Lung microvascular endothelial cell (primary cell): ENCODE measurements around the gene PIK3R4. TPM values are rescaled to one million over a fixed set of nuclear protein-coding genes. Genes with fewer than 3 reads are reported as not detected.

Experiments
- DNase-seq, 2 donors: peaks; one replicate each; pipeline versions ENCODE4 v3.0.0 to v3.0.0-alpha.2; 2010; ENCODE audit warnings: low read depth in 2 of 2
- total RNA-seq: library from RNA; depleted of rRNA; stranded (reverse); fragments of >200 nt; gene quantifications from 2 replicates; pipeline ENCODE4 v1.2.1, GENCODE V29; 2014

PIK3R4 gene
- total RNA-seq, 1 donor from 2014 or later: 30.4 TPM

DNA sequence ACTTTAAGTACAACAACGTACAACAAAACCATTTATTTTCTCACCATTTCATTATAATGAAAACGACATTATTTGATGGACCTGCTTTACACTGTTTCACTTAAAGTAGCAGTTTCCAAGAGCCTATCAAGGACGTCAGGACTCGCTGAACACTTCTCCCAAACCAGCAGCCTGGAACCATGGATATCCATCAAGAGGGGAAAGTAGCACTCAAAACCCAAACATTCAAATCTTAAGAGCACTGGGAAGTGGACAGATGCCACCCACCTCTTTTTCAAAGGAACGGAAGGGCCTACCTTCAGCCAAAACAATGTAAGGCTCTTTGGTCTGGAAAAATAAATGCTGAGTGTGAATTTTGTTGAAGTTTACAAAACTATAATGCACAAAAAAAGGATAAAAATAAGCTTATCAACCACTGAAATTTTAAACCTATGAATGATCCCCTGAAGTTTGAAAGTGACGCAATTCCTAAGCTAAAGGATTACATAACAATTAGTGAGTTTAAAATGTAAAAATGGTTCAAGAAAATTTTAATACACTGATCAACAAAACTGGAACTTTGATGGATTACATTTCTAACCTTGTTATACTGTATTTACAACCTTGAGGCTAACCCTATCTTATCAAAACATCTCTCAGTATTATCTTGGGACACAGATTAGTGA, 4.6 kb downstream of the PIK3R4 start:
- DNase-seq: no peak

DNA sequence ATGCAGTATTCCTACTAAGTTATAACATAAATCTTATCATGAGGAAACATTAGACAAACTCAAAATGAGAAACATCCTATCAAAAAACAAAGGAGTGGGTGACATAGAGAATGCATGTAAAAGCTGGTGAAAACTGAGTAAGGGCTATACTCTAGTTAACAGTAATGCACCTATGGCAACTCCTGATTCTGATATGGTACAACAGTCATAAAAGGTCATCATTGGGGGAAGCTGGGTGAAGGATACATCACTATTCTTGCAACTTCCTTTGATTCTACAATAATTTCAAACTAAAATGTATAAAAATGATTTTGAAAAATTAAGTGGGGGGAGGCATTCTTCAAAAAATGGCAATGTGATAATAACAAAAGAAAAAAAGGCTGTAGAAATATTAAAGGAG, 6.8 kb downstream of the PIK3R4 start:
- no peak for DNase-seq

DNA sequence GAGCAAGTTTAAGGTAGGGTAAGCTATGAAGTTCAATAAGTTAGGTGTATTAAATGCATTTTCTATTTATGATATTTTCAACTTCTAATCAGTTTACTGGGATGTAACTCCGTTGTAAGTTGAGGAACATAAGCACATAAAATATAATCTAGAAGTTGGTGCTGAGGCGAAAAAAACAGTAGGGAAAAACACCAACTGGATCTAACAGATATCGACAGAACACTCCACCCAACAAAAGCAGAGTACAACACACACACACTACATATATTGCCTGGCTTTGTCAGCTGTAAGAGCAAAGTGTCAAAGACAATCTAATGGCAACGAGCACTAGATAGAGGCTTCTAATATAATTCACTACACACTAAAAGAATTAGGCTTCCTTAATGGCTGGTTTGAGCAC, 8.4 kb downstream of the PIK3R4 start:
- no peak for DNase-seq

DNA sequence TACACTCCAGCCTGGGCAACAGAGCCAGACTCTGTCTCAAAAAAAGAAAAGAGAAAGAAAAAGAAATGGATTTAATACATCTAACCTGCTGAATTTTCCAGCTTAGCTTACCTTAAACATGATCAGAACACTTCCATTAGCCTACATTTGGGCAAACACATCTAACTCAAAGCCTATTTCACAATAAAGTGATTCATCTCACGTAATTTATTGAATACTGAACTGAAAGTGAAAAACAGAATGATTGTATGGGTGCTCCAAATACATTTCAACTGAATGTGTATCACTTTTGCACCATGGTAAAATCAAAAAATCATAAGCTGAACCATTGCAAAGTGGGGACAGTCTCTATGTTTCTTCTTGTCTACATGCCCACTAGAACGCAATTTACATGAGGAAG, 9.0 kb downstream of the PIK3R4 start:
- no peak for DNase-seq

DNA sequence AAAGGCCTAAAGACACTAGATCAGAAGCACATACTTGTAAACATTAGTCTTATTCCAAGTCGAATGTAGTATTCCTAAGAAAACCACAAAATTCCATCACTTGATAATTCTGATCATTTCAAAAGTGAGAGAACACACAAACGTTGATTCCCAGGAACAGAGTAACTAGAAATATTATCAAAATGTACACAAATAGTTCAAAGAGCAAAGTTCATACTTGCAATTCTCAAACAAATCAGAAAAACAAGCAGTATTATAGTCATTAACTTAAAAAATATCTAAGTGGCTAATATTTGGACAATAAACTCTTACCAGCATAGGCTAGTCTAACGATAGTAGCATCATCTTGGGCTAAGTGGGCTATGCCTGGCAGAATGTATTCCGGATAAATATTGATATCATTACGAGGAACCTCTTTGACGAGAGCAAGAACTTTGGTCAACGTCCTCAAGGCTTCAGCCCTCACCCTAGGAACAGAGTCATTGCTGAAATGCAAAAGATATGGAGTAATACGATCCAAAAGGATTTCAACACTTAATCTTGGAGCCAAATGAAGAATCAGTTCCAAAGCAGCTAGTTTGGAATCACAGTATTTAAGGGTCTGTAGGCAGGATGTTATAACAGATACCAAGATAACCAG, 13.3 kb downstream of the PIK3R4 start:
- no peak for DNase-seq

DNA sequence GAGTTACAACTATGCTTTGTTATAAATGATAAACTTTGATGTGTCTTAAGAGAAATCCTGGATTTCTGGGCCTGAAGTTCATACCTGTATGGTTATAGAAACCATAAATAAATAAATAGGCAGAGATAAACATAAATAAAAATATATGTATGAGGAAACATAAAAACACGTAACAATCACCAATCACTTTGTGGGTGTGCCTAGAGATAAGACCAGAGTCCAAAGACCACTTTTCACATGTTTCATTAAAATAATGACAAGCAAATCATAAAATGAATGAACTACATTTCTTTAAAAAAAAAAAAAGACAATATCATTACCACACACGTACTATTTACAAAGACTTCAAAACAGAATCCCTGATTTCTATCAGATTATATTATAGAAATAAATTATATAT, 14.1 kb downstream of the PIK3R4 start:
- no peak for DNase-seq

DNA sequence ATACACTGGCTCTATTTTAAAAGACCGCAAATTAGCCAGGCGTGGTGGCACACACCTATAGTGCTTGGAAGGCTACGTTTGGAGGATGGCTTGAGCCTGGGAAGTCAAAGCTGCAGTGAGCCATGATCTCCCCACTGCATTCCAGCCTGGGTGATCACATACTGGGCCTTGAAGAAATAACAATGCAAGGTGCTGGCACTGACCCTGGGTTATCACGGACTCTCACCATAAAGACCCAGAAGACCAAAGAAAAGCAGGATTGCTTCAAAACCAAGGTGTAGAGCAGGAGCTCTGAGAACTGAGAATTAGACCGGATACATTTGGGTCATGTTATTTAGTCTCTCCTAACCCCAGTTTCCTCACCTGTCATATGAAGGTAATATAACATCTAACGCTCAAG, 14.8 kb downstream of the PIK3R4 start:
- no peak for DNase-seq

DNA sequence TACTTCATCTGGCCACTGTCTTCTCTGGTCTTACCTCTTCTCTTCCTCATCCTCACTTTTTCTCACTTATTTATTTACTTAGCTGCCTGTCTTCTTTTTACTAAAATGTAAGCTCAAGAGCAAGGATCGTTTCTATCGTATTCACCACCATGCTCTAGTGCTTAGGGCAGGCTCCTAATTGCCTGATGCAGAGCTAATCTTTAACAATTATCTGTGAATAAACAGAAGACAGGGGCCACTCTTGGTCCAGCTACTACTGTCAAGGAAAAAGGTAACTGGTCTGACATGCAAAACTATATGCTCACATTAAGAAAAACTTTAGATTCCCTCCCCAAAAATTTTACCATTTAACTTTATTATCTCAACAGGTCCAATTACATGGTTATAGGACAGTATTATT, 17.5 kb downstream of the PIK3R4 start:
- no peak for DNase-seq

DNA sequence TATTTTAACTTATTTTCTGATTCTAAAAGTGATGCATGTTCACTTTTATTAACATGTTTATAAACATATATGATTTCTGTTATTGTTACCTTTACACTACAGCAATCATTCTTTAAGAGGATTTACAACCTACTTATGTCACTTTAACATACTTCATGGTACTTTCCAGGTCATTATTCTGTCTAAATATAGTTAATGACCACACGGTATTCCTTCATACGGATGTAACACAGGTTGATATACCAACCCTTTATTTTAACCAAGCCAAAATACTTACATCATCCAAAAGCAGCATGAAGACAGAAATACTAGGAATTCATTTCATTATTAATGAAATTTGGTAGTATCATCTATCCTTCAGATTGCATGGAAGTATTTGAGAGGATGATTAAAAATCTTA, 18.6 kb downstream of the PIK3R4 start:
- DNase-seq: no peak

DNA sequence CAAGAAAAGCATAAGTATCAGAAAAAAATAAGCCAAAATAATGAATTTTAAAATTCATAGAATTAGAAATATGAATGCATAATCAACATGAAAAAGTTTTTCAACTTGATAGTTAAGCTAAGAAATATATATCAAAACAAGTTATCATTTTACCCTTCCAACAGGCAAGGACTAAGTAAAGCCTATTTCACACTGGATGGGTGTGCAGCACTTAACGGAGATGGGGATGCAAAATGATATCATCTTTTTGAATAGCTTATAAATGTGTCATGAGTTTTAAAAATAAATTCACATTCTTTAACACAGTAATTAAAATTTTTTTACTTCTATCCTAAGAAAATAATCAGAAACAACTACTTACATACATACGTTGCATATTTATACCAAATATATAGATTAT, 20.9 kb downstream of the PIK3R4 start:
- DNase-seq: no peak

DNA sequence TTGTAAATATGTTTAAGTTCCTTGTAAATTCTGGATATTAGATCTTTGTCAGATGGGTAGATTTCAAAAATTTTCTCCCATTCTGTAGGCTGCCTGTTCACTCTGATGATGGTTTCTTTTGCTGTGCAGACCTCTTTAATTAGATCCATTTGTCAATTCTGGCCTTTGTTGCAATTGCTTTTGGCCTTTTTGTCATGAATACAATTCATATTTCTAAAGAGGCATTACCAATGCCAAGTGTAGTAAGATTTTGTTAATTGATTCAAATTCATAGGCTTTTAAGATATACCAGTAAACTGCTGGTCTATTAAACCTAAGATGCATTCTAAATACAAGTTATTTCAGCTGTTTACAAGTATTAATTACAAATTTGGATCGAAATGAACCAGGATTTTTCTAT, 31.0 kb downstream of the PIK3R4 start:
- no peak for DNase-seq

DNA sequence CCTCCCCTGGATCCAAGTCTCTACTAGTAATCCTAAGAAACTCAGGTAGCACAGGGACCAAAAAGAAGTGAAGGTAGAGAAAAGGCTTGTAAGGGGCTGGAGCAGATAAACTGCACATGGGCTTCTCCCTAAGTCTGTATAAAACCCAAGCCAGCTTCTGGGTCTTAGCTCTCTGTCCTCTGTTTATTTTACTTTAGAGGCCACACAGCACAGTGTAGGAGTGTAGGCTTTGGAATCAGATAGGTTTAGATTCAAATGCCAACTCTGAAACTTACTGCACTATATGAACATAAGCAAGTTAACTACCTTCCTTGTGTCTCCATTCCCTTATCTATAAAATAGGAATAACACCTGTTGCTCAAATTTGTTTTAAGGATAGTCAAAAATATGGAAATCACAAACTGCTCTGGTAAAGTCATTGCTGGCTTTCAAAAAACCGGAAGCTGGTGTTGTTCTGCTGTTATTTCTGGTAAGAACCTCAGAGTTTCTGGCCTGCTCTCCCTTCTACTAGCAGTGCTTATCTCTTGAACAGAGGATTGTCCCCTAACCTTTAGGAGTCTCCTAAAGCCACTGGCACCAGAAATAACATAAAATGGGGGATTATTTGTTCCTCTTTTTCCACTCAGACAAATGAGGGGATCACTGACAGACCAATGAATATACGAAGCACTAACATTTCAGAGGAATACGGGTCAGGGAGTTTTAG, 33.8 kb downstream of the PIK3R4 start:
- no peak for DNase-seq

DNA sequence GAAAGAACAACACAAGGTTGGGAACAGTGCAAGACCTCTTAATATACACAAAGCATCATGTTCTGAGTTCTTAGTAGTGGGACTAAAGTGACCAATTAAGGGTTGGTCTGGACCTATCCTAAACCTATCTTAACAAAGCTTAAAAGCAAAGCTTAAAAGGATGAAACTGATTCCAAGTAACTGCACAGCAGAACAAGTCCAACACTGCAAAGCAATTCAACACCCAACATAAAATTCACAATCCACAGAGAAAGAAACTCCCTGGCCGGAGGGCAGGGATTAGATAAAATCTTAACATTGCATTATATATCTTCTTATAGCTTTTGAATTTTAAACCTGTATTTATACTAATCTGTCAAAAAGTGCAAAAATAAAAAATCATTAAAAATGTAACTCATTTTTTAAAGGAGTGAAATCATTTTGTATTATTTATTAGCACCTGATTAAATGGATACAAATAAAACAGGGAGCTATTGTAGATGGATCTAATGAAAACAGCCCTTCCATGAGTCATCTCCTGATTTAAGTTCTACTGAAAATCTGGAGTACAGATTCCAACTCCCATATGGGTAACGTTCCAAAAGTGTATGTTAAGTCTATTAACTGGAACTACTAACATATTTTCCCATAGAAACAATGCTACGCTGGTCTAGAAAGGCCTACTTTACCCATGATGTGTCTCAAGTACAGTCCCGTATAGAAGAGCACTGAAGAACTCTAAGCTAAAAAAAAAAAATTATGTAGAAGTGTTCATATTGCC, 34.9 kb downstream of the PIK3R4 start:
- DNase-seq: peak in 1 of 2 donors; percentile 19

DNA sequence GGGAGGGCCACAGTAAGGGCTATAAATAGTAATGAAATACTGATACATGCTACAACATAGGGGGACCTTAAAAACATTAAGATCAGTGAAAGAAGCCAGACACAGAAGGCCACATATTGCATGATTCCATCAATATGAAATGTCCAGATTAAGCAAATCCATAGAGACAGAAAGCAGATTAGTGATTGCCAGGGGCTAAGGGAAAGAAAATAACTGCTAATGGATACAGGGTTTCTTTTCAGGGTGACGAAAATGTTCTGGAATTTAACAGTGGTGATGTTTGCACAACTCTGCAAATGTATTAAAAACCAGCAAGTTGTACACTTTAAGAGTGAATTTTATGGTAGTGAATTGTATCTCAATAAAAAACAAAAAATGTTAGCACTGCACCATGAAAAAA, 37.0 kb downstream of the PIK3R4 start:
- DNase-seq: no peak

DNA sequence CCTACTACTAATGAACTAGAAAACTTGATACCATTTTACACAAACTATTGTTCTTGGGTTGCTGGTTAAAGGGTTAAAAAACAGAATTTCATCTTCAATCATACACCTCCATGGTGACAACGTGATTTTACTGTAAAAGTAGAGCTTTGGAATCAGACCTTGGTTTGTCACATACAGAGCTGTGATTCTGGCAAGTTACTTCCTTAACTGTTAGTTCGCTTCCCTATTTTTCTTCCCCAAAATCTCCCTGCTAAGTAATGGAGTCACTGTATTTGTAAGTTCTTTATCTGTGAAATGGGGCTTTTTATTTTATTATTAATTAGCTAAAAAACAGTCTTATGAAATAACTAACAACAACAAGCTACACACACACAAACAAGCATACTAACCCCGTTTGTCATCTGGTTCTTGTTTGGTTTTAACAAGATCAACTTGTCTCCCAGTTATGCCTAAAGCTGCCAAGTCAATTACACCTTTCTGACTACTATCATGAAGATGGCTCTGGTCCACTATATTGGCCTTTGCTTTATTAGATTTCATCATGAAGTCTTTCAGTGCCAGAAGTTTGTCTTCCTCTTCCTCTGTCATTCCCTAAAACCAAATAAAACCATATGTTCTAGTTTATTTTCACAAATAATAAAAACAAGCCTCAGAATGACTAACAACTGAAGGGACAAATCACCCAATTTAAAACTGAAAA, 38.6 kb downstream of the PIK3R4 start:
- no peak for DNase-seq

DNA sequence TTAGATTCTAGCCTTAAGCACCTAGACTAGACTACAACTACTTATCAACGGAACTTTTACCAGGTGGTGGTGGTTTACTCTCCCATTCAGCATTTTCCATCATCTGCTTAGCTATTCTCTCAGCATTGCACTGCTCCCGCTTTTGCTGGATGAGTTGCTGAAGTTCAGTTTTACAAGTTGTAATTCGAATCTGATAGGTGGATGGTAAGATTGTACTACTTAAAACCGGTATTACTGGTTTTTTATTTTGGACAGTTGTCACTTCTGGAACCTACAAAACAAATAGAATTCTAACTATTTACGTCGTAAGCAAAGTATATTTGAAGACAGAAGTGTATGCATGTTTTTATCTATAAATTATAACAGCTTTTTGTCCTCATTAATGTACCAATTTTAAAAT, 41.1 kb downstream of the PIK3R4 start:
- DNase-seq: no peak

DNA sequence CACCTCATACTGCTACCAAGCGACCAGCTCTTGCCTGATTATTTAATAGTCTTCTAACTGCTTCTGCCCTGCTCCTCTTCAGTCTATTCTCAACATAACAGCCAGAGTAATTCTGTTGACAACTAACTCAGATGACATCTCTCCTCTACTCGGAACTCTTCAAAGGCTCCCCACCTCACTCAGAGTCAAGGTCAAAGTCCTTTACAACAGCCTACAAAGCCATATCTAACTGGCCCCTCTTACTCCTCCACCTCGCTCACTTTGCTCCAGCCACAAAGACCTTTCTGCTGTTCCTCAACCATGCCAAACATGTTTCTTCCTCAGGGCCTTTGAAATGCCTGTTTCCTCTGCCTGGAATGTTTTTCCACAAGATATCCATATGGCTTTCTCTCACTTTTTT, 43.6 kb downstream of the PIK3R4 start:
- no peak for DNase-seq

DNA sequence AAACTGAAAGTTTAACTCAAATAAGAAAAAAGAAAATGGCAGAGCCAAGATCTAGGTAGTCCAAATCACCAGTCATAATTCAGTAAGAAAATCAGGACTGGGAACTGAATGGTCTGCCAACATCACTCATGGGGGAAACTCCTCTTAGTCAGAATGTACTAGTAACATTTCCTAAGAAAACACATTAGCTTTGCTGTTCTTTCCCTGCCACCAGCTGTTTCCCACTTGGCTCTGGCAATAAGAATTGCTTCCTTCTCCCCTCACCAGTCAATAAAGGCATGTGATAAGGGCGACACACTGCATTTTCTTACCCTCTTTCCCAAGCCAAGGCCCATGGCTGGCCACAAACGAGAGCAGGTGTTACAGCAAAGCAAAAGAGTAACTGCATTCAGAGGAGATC, 46.1 kb downstream of the PIK3R4 start:
- DNase-seq: peak; percentile 89 to 98

DNA sequence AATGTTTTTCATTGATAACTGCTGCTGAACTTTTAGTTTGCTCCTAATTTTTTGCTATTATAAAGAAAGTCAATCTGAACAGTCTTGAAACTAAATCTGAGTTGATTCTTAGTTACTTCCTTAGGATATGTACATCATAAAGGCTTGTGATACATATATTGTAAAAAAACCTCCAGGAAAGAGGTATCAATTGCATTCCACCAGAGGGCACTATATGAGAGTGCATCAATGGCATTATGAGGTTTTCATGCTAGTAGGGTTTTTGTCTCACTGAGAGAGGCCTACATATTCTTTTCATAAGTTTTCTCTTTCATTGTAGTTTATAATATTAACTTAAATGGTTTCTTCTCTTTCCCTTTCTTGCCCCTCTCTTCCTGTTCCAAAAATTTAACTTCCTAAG, 46.9 kb downstream of the PIK3R4 start:
- peak; percentile 27 to 46 for DNase-seq

DNA sequence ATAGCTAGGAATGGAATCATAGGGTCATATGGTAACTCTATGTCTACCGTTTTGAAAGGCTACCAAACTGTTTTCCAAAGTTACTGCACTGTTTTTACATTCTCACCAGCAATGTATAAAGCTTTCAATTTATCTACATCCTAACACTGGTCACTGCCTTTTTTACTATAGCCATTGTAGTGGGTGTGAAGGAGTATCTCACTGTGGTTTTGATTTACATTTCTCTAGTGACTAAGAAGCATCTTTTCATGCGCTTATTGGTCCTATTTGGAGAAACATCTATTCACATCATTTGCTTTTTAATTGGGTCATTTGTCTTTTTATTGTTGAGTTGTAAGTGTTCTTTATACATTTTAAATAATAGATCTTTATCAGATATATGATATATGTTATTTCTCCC, 53.3 kb downstream of the PIK3R4 start:
- no peak for DNase-seq

DNA sequence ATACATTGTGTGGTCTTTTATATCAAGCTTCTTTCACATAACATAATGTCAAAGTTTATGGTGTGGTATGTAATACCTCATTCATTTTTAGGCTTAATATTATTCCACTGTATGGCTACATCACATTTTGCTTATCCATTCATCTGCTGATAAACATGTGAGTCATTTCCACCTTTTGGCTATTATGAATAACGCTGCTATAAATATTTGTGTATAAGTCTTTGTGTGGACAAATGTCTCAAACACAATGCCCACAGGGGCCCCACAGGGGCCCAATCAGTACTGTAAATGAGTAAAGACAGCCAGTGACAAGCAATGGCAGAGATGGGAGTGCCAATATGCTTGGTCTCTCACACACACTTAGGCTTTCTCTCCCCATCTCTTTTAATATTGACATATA, 54.2 kb downstream of the PIK3R4 start:
- DNase-seq: peak; percentile 83 to 92
